GM23248 (cell line): Measurements from ENCODE around the gene XKR8. TPM values are rescaled to one million over a fixed set of nuclear protein-coding genes. Genes with fewer than 3 reads are reported as not detected.
A peak's percentile ranks its signal among the peaks of the same experiment; 100 is the strongest.

Experiments
- DNase-seq: peaks from one replicate; pipeline ENCODE4 v3.0.0-alpha.2; 2015
- H2AFZ ChIP-seq: fragments of 200-600 bp; sonication (generic); 2 replicates; pipeline ENCODE4 v1.6.1; 2016; ENCODE audit warnings: antibody characterized with exemption
- H3F3A ChIP-seq: fragments of 200-600 bp; sonication (generic); 2 replicates; pipeline ENCODE4 v1.6.1; 2016; ENCODE audit warnings: mild to moderate bottlenecking, antibody characterized with exemption, mixed run types; ENCODE audit not compliant: insufficient read depth
- H3K27ac ChIP-seq: fragments of 200-600 bp; sonication (generic); 2 replicates; pipeline ENCODE4 v1.5.1; 2016; ENCODE audit warnings: mild to moderate bottlenecking
- H3K27me3 ChIP-seq: fragments of 200-600 bp; sonication (generic); replicated peaks from 2 replicates; pipeline ENCODE4 v1.6.1; 2016; ENCODE audit warnings: mild to moderate bottlenecking; ENCODE audit not compliant: insufficient read depth
- H3K36me3 ChIP-seq: fragments of 200-600 bp; sonication (generic); 2 replicates; pipeline ENCODE4 v1.6.1; 2016; ENCODE audit warnings: low read depth, mild to moderate bottlenecking
- H3K4me1 ChIP-seq: fragments of 200-600 bp; sonication (generic); 2 replicates; pipeline ENCODE4 v1.6.1; 2016; ENCODE audit warnings: mild to moderate bottlenecking; ENCODE audit not compliant: insufficient read depth
- H3K4me2 ChIP-seq: fragments of 200-600 bp; sonication (generic); one replicate; pipeline ENCODE4 v1.6.1; 2016; ENCODE audit warnings: mild to moderate bottlenecking; ENCODE audit not compliant: unreplicated experiment
- H3K4me3 ChIP-seq: fragments of 200-600 bp; sonication (generic); 2 replicates; pipeline ENCODE4 v1.5.1; 2016; ENCODE audit warnings: mild to moderate bottlenecking
- H3K79me2 ChIP-seq: fragments of 200-600 bp; sonication (generic); 2 replicates; pipeline ENCODE4 v1.6.1; 2016; ENCODE audit warnings: mild to moderate bottlenecking; ENCODE audit not compliant: insufficient read depth
- H3K9ac ChIP-seq: fragments of 200-600 bp; sonication (generic); 2 replicates; pipeline ENCODE4 v1.6.1; 2016; ENCODE audit warnings: mild to moderate bottlenecking
- H3K9me2 ChIP-seq: fragments of 200-600 bp; sonication (generic); 2 replicates; pipeline ENCODE4 v1.6.1; 2016; ENCODE audit warnings: mixed run types, mild to moderate bottlenecking, moderate library complexity; ENCODE audit not compliant: insufficient read depth
- H3K9me3 ChIP-seq: fragments of 200-600 bp; sonication (generic); one replicate; pipeline ENCODE4 v1.6.1; 2017; ENCODE audit warnings: low read depth
- H4K20me1 ChIP-seq: fragments of 200-600 bp; sonication (generic); 2 replicates; pipeline ENCODE4 v1.6.0; 2016; ENCODE audit not compliant: insufficient read depth
- EZH2 ChIP-seq: fragments of 200-600 bp; sonication (generic); IDR thresholded peaks from 2 replicates; pipeline ENCODE4 v1.6.1; 2018; ENCODE audit warnings: antibody characterized with exemption, mild to moderate bottlenecking; ENCODE audit not compliant: insufficient read depth, poor library complexity, severe bottlenecking
- EZH2phosphoT487 ChIP-seq: fragments of 200-600 bp; sonication (generic); IDR thresholded peaks from 2 replicates; pipeline ENCODE4 v1.6.1; 2018; ENCODE audit warnings: antibody characterized with exemption, moderate library complexity, mild to moderate bottlenecking, low read depth; ENCODE audit not compliant: insufficient read depth
- WGBS, 2 experiments: methylation state at CpG; one replicate each; pipeline ENCODE4 v1.1.6; 2015 to 2017; ENCODE audit warnings: low lambda C conversion rate in 2 of 2, low coverage in 1 of 2; ENCODE audit errors: missing lambda C conversion rate in 2 of 2; 5-methylcytosine and 5-hydroxymethylcytosine counted together
- in situ Hi-C: fragments of 300-500 bp; cut with MboI; formaldehyde crosslinking; loops from 2 replicates; pipeline ENCODE4 v1.15.0; 2020
- polyA plus RNA-seq: library from polyadenylated mRNA; unstranded; fragments of >200 nt; fragmentation: Nextera tagmentation; extraction: Ambion mirVana; gene quantifications from 2 replicates; pipeline ENCODE4 v1.2.1, GENCODE V29; 2016
- total RNA-seq: library from RNA; depleted of rRNA; stranded (reverse); fragments of >200 nt; shearing (Covaris generic); gene quantifications from 2 replicates; pipeline ENCODE4 v1.2.3, GENCODE V29; 2014

Gene XKR8
- total and polyA plus RNA-seq, 2 experiments from 2014 or later: 5.0 to 8.9 TPM

DNA sequence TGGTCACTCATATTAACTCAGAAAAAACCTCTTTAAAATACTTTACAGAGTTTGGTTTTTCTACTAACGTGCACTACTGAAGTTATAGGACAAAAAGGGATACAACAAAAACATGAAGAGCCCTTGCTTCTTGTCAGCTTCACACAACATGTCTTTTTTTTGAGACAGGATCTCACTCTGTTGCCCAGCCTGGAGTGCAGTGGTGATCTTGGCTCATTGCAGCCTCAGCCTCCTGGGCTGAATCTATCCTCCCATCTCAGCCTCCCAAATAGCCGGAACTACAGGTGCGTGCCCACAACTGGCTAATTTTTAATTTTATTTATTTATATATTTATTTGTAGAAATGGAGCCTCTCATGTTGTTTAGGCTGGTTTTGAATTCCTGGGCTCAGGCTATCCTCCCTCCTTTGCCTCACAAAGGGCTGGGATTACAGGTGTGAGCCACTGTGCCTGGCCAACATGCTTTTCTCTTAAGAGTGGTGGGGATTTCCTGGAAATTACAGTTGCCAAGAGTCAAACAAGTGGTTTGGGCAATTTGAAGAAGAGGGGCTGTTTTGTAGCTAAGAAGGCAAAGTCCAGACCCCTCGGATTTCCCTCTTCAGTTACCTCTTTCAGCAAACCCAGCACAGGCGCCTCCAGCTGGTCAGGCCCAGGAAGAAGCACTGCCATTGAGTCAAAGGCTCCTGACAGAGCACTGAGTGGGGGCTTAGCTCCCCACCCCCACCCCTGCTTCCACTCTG, 31.4 kb upstream of the XKR8 start:
- no peak overlapping the region for H3K9ac ChIP-seq
- no peak for DNase-seq
- no peaks in the 10 kb centered on the region for H3K36me3 ChIP-seq
- no peak overlapping the region for H3K4me2 ChIP-seq
- H3K9me2 ChIP-seq: no peaks in the 10 kb centered on the region
- no peaks in the 10 kb centered on the region for H3K27me3 ChIP-seq
- no peak overlapping the region for H3K27ac ChIP-seq
- H3K9me3 ChIP-seq: no peaks in the 10 kb centered on the region
- H3F3A ChIP-seq: no peaks in the 10 kb centered on the region
- WGBS, 2 experiments: 65 to 81% methylated on average over 5 of the region's 5 CpGs
- peaks cover under 1% of the 10 kb centered on the region; the same call in 1 of the 2 replicates for H3K4me1 ChIP-seq
- H4K20me1 ChIP-seq: no peaks in the 10 kb centered on the region
- no peak for TF ChIP-seq EZH2
- TF ChIP-seq EZH2phosphoT487: no peak
- H3K79me2 ChIP-seq: no peaks in the 10 kb centered on the region
- in situ Hi-C loops: no loop called here
- H2AFZ ChIP-seq: no peak overlapping the region
- no peak overlapping the region for H3K4me3 ChIP-seq

DNA sequence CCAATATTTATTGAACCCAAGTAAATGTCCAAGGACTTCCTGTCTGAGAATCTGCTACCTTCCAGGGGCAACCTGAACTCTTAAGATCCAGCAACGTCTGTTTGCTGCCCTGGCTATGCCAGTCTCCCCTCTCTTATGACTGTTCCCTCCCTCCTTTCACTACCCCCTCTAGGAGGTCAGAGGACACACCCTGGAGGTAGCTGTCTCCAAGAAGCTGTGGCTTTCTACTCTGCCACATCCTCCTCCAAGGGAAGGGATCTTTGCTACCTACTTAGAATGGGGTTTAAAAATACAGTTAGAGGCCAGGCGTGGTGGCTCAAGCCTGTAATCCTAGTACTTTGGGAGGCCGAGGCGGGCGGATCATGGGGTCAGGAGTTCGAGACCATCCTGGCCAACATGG, 28.6 kb upstream of the XKR8 start:
- TF ChIP-seq EZH2phosphoT487 (no peak), EZH2 (no peak)
- H3K9me2 ChIP-seq: no peaks in the 10 kb centered on the region
- H3K27ac ChIP-seq: no peak overlapping the region
- no peak overlapping the region for H3K4me2 ChIP-seq
- no peaks in the 10 kb centered on the region for H3K9me3 ChIP-seq
- 72 to 74% methylated on average over 6 of the region's 6 CpGs for WGBS, 2 experiments
- H3K79me2 ChIP-seq: no peaks in the 10 kb centered on the region
- H3K27me3 ChIP-seq: no peaks in the 10 kb centered on the region
- no peak for DNase-seq
- H3F3A ChIP-seq: no peaks in the 10 kb centered on the region
- no peak overlapping the region for H3K9ac ChIP-seq
- in situ Hi-C loops: no loop called here
- H4K20me1 ChIP-seq: no peaks in the 10 kb centered on the region
- H3K4me3 ChIP-seq: no peak overlapping the region
- H3K4me1 ChIP-seq: peaks cover 5% of the 10 kb centered on the region; the same call in 1 of the 2 replicates
- H2AFZ ChIP-seq: no peak overlapping the region
- no peaks in the 10 kb centered on the region for H3K36me3 ChIP-seq

DNA sequence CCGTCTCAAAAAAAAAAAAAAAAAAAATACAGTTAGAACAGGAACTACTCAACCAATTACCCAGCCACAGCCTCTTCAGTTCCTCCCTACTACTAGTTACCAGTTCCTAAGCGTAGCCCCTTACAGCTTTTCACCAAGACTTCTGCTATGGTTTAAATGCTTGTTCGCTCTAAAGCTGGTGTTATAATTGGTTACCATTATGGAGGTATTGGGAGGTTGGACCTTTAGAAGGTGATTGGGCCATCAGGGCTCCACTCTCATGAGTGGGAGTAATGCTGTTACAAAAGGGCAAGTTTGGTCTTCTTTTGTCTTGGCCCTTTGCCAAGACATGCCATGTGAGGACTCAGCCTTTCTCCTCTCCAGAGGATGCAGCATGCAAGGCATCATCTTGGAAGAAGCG, 28.0 kb upstream of the XKR8 start:
- H3K9ac ChIP-seq: no peak overlapping the region
- TF ChIP-seq EZH2phosphoT487 (no peak), EZH2 (no peak)
- H3K79me2 ChIP-seq: no peaks in the 10 kb centered on the region
- H3K4me2 ChIP-seq: no peak overlapping the region
- peaks cover 5% of the 10 kb centered on the region; the same call in 1 of the 2 replicates for H3K4me1 ChIP-seq
- H3K4me3 ChIP-seq: no peak overlapping the region
- H3K27me3 ChIP-seq: no peaks in the 10 kb centered on the region
- H3K9me3 ChIP-seq: no peaks in the 10 kb centered on the region
- in situ Hi-C loops: no loop called here
- WGBS, 2 experiments: 91 to 95% methylated on average over 4 of the region's 4 CpGs
- no peak overlapping the region for H3K27ac ChIP-seq
- no peaks in the 10 kb centered on the region for H4K20me1 ChIP-seq
- no peak overlapping the region for H2AFZ ChIP-seq
- H3F3A ChIP-seq: no peaks in the 10 kb centered on the region
- H3K36me3 ChIP-seq: no peaks in the 10 kb centered on the region
- DNase-seq: peak; percentile 22
- H3K9me2 ChIP-seq: no peaks in the 10 kb centered on the region

GRCh38 chr1:27934818-27935549, 24.8 kb upstream of the XKR8 start, which contains the start of gene SMPDL3B:
Gene SMPDL3B (plus strand): TSS chr1:27935000. CDS start chr1:27935184, 184 bp downstream.
- Histone ChIP-seq H3K36me3 (no peaks in the 10 kb centered on the region), H3K9ac (no peak within 1 kb of the TSS), H2AFZ (peak within 1 kb of the TSS; percentile 57), H3K9me3 (no peaks in the 10 kb centered on the region), H3K4me2 (no peak within 1 kb of the TSS), H3K27me3 (no peaks in the 10 kb centered on the region), H4K20me1 (no peaks in the 10 kb centered on the region), H3K27ac (no peak within 1 kb of the TSS), H3F3A (no peaks in the 10 kb centered on the region), H3K4me3 (0 out of 2 replicates have a peak within 1 kb of the TSS, but pooled peaks have one; percentile 5), H3K79me2 (no peaks in the 10 kb centered on the region), H3K4me1 (peaks cover 5% of the 10 kb centered on the region; the same call in 1 of the 2 replicates), H3K9me2 (no peaks in the 10 kb centered on the region)
- TF ChIP-seq EZH2 (no peak), EZH2phosphoT487 (no peak)
- DNase-seq: peak; percentile 19
- 4 to 5% methylated on average over 16 of the region's 16 CpGs for WGBS, 2 experiments
- in situ Hi-C loops: no loop called here
